ENCODE results near the gene PLCD3.
"Not testable (repeated sequence)": the region's sequence is repeated elsewhere in the genome, so short reads cannot be mapped to it uniquely, and the experiment has no call there.

The PLCD3 gene

GRCh38 chr17:45135192-45135977 is 3.1 kb upstream of the PLCD3 start, which contains the start of gene ACBD4:
Gene ACBD4 (plus strand): TSS chr17:45135687. CDS start chr17:45136145, 458 bp downstream.
- peak; percentile 100 for DNase-seq (ENCODE audit: low spot score)

GRCh38 chr17:45132572-45133463 is 503 bp upstream of the PLCD3 start:
- peak; percentile 89 for DNase-seq (ENCODE audit: low spot score)

- peak; percentile 92 for DNase-seq (ENCODE audit: low spot score)
These were observed 547 bp downstream of the PLCD3 start for GRCh38 chr17:45131616-45132319.

- DNase-seq (ENCODE audit: low spot score) = no peak
These were observed 1.4 kb downstream of the PLCD3 start for GRCh38 chr17:45130681-45131615.

- DNase-seq (ENCODE audit: low spot score) = no peak
These were observed 2.2 kb downstream of the PLCD3 start for GRCh38 chr17:45129940-45130680.

GRCh38 chr17:45129426-45129939 is 2.8 kb downstream of the PLCD3 start:
- DNase-seq (ENCODE audit: low spot score) = no peak

GRCh38 chr17:45128989-45129388 is 3.3 kb downstream of the PLCD3 start:
- DNase-seq (ENCODE audit: low spot score) = no peak

GRCh38 chr17:45128331-45128730 is 4.0 kb downstream of the PLCD3 start:
- DNase-seq (ENCODE audit: low spot score) = no peak

GRCh38 chr17:45127548-45128300 is 4.6 kb downstream of the PLCD3 start:
- DNase-seq (ENCODE audit: low spot score) = no peak

GRCh38 chr17:45127207-45127547 is 5.1 kb downstream of the PLCD3 start:
- DNase-seq (ENCODE audit: low spot score) = no peak

- no peak for DNase-seq (ENCODE audit: low spot score)
These were observed 6.8 kb downstream of the PLCD3 start for GRCh38 chr17:45125509-45125908.

- not testable (repeated sequence) for DNase-seq (ENCODE audit: low spot score)
These were observed 7.6 kb downstream of the PLCD3 start for GRCh38 chr17:45124797-45125122.

- no peak for DNase-seq (ENCODE audit: low spot score)
These were observed 8.2 kb downstream of the PLCD3 start for GRCh38 chr17:45123930-45124796.

GRCh38 chr17:45123076-45123770 is 9.1 kb downstream of the PLCD3 start:
- no peak for DNase-seq (ENCODE audit: low spot score)

GRCh38 chr17:45121055-45121454 is 11.3 kb downstream of the PLCD3 start:
- DNase-seq (ENCODE audit: low spot score) = no peak

GRCh38 chr17:45120558-45120957 is 11.8 kb downstream of the PLCD3 start:
- no peak for DNase-seq (ENCODE audit: low spot score)

- DNase-seq (ENCODE audit: low spot score) = no peak
These were observed 12.4 kb downstream of the PLCD3 start for GRCh38 chr17:45119964-45120363.

GRCh38 chr17:45118691-45119090 is 13.6 kb downstream of the PLCD3 start:
- no peak for DNase-seq (ENCODE audit: low spot score)

Measured in ecto neural progenitor cell (in vitro differentiated cells).